ENCODE data around the gene DPEP2. TPM values are rescaled to one million over a fixed set of nuclear protein-coding genes. Genes with fewer than 3 reads are reported as not detected.

Gene DPEP2
- total RNA-seq, 4 donors from 2014 or later: 0.22 to 2.5 (median 2.1) TPM

- no peak overlapping the region for H3K27ac ChIP-seq
- no peaks in the 10 kb centered on the region for H3K36me3 ChIP-seq
- H3K27me3 ChIP-seq: no peaks in the 10 kb centered on the region
- no peaks in the 10 kb centered on the region for H3K9me3 ChIP-seq
- peaks cover 12 to 20% of the 10 kb centered on the region in 2 donors for H3K4me1 ChIP-seq
- DNase-seq: no peak
- H3K4me3 ChIP-seq (replicated peaks in 1 of 3): no peak overlapping the region
- intact Hi-C loops (cut with DNase I): no loop called here
- TF ChIP-seq CTCF (IDR thresholded peaks at IDR 0.05): no peak
- 96 to 99% methylated on average over 3 of the region's 3 CpGs for WGBS, 2 donors
These were observed 29.7 kb upstream of the DPEP2 start for GRCh38 chr16:68028996-68029395.

- TF ChIP-seq POLR2A (IDR thresholded peaks at IDR 0.05) (peak in 1 of 2 donors; percentile 59), CTCF (IDR thresholded peaks at IDR 0.05) (peak in 1 of 6 experiments; percentile 37)
- no peaks in the 10 kb centered on the region for H3K27me3 ChIP-seq
- peak within 1 kb of the TSS; percentile 64 to 75 (median 70) for H3K4me3 ChIP-seq (replicated peaks in 1 of 3)
- DNase-seq: peak; percentile 87 to 90
- peaks cover 0 to 6% of the 10 kb centered on the region in 2 donors for H3K36me3 ChIP-seq
- WGBS, 2 donors: 0% methylated on average over 37 to 41 of the region's 84 CpGs
- H3K27ac ChIP-seq: peak within 1 kb of the TSS; percentile 60 to 93 (median 66)
- intact Hi-C loops (cut with DNase I): no loop called here
- H3K4me1 ChIP-seq: peaks cover 17 to 23% of the 10 kb centered on the region in 2 donors
- no peaks in the 10 kb centered on the region for H3K9me3 ChIP-seq
These were observed 23.6 kb upstream of the DPEP2 start, which contains the start of the genes DDX28 and DUS2 for GRCh38 chr16:68022728-68023537. Gene DDX28 (minus strand): TSS chr16:68023232. CDS start chr16:68023202, 30 bp downstream. Gene DUS2 (plus strand): TSS chr16:68023284. CDS start chr16:68038024, 14,740 bp downstream.

GRCh38 chr16:68022278-68022727, 23.0 kb upstream of the DPEP2 start:
- H3K27me3 ChIP-seq: no peaks in the 10 kb centered on the region
- no peak for TF ChIP-seq CTCF (IDR thresholded peaks at IDR 0.05)
- no peak for TF ChIP-seq POLR2A (IDR thresholded peaks at IDR 0.05)
- peak overlapping the region; percentile 64 to 75 (median 70) for H3K4me3 ChIP-seq (replicated peaks in 1 of 3)
- no peaks in the 10 kb centered on the region for H3K9me3 ChIP-seq
- intact Hi-C loops (cut with DNase I): no loop called here
- H3K27ac ChIP-seq: peak overlapping the region in 2 of 3 donors; percentile 60 to 93
- peaks cover 17 to 23% of the 10 kb centered on the region in 2 donors for H3K4me1 ChIP-seq
- WGBS, 2 donors: 0 to 16% methylated on average over 1 to 12 of the region's 19 CpGs
- DNase-seq: no peak
- H3K36me3 ChIP-seq: peaks cover 0 to 6% of the 10 kb centered on the region in 2 donors

- TF ChIP-seq POLR2A (IDR thresholded peaks at IDR 0.05) (no peak), CTCF (IDR thresholded peaks at IDR 0.05) (no peak)
- no peak overlapping the region for H3K4me3 ChIP-seq (replicated peaks in 1 of 3)
- no peak overlapping the region for H3K27ac ChIP-seq
- H3K4me1 ChIP-seq: peaks cover 17 to 23% of the 10 kb centered on the region in 2 donors
- DNase-seq: no peak
- WGBS, 2 donors: 93 to 95% methylated on average over 6 to 10 of the region's 10 CpGs
- intact Hi-C loops (cut with DNase I): no loop called here
- H3K27me3 ChIP-seq: no peaks in the 10 kb centered on the region
- H3K9me3 ChIP-seq: no peaks in the 10 kb centered on the region
- peaks cover 0 to 6% of the 10 kb centered on the region in 2 donors for H3K36me3 ChIP-seq
These were observed 22.2 kb upstream of the DPEP2 start for GRCh38 chr16:68021490-68021889.

GRCh38 chr16:68019167-68019680, 19.9 kb upstream of the DPEP2 start:
- no peak for TF ChIP-seq POLR2A (IDR thresholded peaks at IDR 0.05)
- TF ChIP-seq CTCF (IDR thresholded peaks at IDR 0.05): no peak
- no peak overlapping the region for H3K4me3 ChIP-seq (replicated peaks in 1 of 3)
- intact Hi-C loops (cut with DNase I): no loop called here
- 65 to 76% methylated on average over 8 of the region's 8 CpGs for WGBS, 2 donors
- no peaks in the 10 kb centered on the region for H3K9me3 ChIP-seq
- no peaks in the 10 kb centered on the region for H3K27me3 ChIP-seq
- H3K36me3 ChIP-seq: peaks cover 0 to 6% of the 10 kb centered on the region in 2 donors
- peaks cover 17 to 22% of the 10 kb centered on the region in 2 donors for H3K4me1 ChIP-seq
- DNase-seq: no peak
- H3K27ac ChIP-seq: no peak overlapping the region

All from thyroid gland (tissue), 4 donors.